Stimulated activated CD4-positive, alpha-beta T cell treated with anti-CD3 and anti-CD28 coated beads, Interleukin-12 subunit alpha, Interleukin-12 subunit beta, amount 100 ng/mL, for 48 hours (primary cell): ENCODE results near the gene GAST.
"Not testable (repeated sequence)": the region's sequence is repeated elsewhere in the genome, so short reads cannot be mapped to it uniquely, and the experiment has no call there.

Experiments
- DNase-seq, 3 donors: peaks; one replicate each; pipeline ENCODE4 v3.0.0-alpha.2; 2020; ENCODE audit warnings: low read depth in 2 of 3, low spot score in 1 of 3

Gene GAST

DNA sequence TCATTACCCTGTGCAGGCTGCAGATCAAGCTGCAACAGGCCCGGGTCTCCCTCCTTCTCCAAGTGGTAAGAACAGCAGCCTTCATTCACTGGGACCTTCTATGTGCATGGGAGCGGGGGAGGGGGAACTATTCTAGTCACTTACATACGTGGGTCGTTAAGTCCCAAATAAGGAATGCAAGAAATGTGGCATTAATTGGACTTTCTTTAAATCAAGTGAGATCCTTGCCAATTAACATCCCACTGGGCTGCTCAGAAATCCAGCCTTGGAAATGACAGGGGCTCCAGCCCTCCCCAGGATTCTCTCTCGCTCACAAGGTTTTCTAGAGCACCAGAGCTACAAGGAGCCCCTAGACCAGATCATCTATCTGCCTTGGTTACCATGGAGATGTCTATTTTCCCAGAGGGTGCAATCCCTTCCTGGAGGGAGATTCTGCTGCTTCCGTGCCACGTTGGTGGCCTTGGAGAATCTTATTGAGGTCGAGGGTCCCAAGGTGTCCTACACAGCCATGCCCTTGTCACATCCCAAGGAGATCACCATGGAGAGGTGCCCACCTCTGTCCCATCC lies 28.6 kb upstream of the GAST start:
- DNase-seq = no peak

DNA sequence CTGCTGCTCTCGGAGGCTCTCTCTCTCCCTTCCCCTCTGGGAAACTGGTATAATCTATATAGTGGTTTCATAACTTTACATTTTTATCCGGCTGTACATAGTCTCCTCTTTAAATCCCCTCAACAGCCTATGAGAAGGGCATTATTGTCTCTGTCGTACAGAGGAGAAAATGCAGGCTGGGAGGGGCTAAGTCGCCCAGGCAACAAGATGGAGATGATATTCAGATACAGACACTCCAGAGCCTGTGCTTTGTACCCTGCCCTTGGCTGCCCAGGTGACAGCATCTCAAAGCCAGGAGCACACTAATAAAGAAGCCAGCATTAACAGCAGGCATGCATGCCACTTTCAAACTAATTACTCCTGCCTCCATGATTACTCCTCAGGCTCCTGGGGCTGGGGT lies 28.1 kb upstream of the GAST start:
- no peak for DNase-seq

- DNase-seq = not testable (repeated sequence)
Observed at GRCh38 chr17:41685753-41686152, 26.4 kb upstream of the GAST start.

DNA sequence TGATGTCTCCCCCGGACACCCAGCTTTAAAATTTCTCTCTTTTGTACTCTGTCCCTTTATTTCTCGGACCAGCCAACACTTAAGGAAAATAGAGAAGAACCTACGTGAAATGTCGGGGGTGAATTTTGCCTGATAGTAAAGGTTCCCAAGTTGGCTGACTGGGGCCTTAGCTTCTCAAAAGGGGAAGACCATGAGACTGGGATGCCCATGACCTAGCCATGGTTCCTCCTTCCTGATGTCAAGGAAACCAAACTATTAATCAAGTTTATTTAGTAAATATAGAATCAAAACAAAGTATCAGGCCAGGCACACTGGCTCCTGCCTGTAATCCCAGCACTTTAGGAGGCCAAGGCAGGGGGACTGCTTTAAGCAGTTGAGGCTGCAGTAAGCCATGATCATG lies 25.9 kb upstream of the GAST start:
- no peak for DNase-seq

GRCh38 chr17:41687828-41688640 lies 24.1 kb upstream of the GAST start:
- peak in 1 of 3 donors; percentile 53 for DNase-seq

- peak; percentile 100 for DNase-seq
Observed at GRCh38 chr17:41688641-41689496, 23.3 kb upstream of the GAST start, which contains the start of gene EIF1. Gene EIF1 (plus strand): TSS chr17:41688885. CDS start chr17:41689039, 154 bp downstream.

GRCh38 chr17:41689497-41690299 lies 22.4 kb upstream of the GAST start:
- peak in 2 of 3 donors; percentile 34 to 83 for DNase-seq

DNA sequence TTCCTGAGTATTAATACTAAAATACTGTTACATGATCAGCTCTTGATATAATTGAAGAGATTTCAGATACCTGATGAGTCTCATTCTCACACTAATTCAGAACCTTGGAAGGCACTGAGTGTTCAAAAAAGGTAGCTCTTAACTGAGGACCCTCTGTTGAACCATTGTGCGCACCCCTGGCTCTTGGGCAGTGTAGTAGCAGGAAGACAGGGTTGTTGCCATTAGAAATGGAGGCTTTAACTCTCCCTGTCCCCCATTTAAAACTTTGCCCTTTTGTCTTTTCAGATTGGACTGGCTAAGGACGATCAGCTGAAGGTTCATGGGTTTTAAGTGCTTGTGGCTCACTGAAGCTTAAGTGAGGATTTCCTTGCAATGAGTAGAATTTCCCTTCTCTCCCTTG lies 21.6 kb upstream of the GAST start:
- no peak for DNase-seq

- DNase-seq = no peak
Observed at GRCh38 chr17:41691031-41691777, 20.9 kb upstream of the GAST start.

GRCh38 chr17:41692722-41693521 lies 19.2 kb upstream of the GAST start:
- no peak for DNase-seq

DNA sequence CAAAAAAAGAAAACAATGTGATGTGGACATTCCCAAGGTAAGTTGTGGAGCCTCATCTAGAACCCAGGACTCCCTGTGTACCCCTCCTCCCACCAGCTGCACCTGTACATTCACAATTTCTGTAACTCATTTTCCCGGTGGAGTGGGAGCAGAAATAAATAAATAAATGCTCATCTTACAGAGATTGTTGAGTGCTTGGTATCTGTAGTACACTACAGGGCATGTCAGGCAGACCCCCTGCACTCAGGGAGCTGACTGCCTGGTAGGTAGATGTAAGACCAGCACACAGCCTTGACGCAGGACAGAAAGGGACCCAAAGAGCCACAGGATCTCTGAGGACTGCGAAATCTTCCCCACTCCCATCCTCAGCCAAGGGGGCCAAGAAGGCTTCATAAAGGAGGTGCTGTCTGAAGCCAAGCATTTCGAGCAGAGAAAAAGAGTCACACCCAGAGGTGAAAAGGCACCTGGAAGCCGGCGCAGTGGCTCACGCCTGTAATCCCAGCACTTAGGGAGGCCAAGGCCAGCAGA lies 16.9 kb upstream of the GAST start:
- DNase-seq = no peak

DNA sequence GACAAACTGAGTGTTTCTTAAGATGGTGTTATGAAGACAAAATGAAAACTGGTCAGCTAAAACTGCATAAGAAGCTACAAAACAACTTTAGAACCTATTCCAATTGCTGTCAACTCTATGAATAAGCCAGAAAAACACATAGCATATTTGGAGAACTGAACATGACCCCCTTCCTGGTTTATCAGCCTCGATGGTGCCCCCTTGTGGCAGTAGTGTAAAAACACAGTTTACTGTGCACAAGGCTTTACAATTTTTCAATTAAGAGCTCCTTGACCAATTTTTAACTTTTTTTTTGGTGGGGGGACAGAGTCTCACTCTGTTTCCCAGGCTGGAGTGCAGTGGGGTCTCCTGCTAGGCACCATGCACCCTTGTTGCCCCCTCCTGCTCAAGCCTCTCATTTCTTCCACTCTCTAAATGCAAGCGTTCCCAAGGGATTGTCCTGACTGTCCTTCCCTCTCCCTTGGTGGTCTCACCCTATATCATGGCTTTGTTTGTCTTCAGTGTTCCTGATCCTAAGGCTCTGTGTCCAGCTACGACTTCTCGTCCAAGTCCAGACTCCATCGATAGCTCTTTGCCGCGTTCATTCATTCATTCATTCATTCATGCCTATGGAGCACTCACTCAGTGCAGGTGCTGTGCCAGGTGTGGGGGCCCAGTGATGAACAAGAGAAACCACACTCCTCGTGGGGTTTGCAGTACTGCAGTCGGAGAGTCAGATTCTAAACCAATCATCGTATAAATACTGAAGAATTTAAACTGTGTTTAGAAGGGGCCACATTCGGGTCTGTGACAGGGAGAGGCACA lies 16.0 kb upstream of the GAST start:
- peak; percentile 36 to 77 (median 68) for DNase-seq

GRCh38 chr17:41697122-41697962 lies 14.8 kb upstream of the GAST start:
- DNase-seq = no peak

DNA sequence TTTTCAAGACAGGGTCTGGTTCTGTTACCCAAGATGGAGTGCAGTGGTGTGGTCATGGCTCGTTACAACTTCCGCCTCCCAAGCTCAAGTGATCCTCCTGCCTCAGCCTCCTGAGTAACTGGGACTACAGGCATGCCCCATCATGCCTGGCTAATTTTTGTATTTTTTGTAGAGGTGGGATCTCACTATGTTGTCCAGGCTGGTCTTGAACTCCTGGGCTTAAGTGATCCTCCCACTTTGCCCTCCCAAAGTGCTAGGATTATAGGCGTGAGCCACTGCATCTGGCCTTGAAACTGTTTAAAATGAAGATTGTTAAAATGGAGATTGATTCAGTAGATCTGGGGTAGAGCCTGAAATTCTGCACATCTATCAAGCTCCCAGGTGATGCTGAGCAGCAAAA lies 11.3 kb upstream of the GAST start:
- DNase-seq = not testable (repeated sequence)

DNA sequence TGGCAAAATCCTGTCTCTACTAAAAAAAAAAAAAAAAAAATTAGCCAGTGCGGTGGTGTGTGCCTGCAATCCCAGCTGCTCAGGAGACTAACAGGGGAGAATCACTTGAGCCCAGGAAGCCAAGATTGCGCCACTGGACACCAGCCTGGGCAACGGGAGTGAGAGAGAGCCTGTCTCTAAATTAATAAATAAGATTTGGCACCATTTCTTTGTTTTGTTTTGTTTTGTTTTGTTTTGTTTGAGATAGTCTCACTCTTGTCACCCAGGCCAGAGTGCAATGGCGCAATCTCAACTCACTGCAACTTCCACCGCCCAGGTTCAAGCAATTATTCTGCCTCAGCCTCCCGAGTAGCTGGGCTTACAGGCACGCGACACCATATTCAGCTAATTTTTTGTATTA lies 9.4 kb upstream of the GAST start:
- DNase-seq = no peak

GRCh38 chr17:41705271-41705991 lies 6.7 kb upstream of the GAST start:
- DNase-seq = no peak
